ENCODE data around the gene LIMS2.
A peak's percentile ranks its signal among the peaks of the same experiment; 100 is the strongest.

LIMS2 gene

DNA sequence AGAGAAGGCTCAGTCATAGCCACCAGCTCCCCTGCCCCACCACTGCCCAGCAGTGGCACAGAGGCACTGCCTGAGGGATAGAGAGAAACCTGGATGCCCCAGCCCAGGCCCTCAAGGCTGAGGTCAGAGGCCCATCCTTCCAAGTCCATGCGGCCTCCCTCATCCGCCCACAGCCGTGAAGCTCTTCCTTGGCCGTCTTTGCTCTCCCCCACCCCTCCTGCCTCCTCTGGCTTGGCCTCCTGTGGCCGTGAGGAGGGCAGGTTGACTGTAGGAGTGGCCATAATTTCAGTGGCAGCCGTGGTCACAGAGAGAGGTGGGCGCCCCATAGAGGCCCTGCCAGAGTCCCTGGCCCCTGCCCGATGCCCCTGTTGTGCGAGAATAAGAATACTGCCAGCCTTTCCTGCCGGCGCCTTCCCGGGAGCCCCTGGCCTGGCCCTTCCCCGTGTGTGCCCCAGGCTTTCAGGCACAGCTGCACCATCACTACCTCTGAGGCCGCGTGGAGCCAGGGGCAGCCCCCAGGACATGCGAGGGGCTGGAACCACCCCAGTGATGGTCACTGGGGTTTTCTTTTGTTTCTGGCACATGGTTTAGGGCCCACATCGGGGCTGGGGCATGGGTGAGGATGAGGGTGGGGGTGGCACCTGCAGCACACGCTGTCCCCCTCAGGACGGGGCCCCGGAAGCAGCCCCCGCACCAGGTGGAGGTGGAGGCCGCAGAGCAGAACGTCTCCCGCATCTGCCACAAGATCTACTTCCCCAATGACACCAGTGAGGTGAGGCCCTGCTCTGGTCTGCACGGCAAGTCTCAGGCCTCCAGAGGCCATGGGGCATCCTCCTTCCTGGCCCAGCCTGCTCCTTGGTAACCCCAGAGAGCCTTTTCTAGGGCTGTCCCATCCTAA is 42.5 kb downstream of the LIMS2 start:
- peak; percentile 30 to 39 for ATAC-seq

DNA sequence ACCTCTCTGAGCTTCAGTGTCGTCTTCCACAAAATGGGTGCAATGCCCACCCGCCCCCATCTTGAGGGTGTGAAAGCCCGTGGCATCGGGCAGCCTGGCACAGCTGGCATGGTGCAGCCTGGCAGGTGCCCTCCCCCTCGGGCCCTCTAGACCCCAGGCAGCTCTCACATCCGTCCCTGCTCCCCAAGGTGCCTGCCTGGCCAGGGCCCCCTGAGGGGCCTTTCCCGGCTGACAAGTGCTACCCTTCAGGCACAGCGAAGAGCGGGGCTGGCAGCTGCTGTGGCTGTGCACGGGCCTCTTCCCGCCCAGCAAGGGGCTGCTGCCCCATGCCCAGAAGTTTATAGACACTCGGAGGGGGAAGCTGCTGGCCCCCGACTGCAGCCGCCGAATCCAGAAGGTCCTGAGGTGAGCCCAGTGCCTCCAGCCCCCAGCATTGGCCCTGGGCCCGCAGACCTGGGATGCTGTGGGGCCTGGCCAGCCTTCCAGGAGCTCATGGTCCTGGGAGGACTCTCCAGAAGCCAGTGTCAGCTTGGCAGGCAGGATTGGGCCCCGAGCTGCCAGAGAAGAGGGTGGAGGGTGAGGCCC is 43.2 kb downstream of the LIMS2 start:
- no peak for ATAC-seq

DNA sequence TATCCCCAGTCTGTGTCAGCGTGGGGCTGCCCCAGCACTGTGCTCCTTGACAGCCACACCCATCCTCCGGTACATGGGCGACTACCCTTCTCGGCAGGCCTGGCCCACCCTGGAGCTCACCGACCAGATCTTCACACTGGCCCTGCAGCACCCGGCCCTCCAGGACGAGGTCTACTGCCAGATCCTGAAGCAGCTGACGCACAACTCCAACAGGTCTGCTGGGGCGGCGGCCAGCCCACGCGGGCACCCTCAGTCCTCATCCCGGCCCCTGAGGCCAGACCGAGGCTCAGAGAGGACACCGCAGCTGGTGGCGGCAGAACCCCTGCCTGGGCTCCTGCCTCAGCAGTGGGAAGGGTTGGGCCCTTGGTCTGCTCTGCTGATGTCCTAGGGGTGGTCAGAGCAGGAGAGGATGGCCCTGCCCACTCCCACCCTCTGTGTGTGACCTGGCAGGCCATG is 43.8 kb downstream of the LIMS2 start:
- ATAC-seq: no peak

DNA sequence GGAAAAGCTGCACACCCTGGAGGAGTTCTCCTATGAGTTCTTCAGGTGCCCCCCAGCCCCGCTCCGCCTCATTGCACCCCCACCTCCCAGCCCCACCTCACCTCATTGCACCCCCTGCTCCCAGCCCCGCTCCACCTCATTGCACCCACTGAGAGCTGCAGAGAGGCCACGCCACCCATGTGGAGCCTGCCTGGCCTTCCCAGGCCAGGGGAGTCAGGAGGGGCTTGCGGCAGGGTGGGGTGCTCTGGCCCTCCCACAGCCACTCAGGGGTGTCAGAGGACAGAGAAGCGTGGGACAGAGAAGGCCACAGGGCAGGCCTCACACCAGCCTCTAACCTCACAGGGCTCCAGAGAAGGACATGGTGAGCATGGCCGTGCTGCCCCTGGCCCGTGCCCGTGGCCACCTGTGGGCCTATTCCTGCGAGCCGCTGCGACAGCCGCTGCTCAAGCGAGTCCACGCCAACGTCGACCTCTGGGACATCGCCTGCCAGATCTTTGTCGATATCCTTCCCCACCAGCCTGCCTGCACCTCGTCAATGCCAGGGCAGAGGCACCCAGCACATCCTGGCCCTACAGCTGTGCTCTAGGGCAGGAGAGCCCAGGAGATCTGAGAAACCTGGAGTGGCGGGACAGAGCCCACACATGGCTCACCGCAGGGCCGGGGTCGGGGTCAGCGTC is 44.3 kb downstream of the LIMS2 start:
- no peak for ATAC-seq

DNA sequence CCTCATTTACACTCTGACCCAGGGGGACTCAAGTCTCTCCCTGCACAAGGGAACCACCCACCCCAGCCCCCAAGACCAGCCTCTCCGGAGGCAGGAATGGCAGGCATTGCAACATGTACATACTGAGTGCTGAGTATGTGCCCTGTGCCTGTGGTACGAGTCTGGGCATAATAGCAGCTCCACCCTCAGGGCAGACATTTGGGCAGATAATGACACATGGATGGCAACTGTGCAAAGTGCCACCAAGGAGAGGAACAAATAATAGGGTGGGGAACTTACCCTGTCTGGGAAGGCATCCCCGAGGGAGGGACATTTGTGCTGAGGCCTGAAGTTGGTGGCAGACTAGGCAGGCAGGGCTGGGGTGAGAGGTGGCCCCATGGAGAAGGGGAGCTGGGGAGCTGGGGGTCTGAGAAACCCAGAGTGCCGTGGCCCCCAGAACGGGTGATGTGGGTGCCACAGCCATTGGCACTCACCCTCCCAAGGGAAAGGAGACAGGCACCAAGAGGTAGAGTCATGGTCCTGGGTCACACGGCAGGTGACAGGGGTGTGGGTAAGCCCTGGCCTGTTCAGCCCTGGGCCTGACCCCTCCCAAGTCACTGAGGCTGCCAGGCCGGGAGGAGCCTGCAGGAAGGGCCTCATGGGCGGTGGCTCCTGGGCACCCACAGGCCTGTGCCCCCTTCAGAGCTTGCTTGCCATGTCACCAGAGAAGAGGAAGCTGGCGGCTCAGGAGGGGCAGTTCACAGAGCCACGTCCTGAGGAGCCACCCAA is 45.0 kb downstream of the LIMS2 start:
- no peak for ATAC-seq

DNA sequence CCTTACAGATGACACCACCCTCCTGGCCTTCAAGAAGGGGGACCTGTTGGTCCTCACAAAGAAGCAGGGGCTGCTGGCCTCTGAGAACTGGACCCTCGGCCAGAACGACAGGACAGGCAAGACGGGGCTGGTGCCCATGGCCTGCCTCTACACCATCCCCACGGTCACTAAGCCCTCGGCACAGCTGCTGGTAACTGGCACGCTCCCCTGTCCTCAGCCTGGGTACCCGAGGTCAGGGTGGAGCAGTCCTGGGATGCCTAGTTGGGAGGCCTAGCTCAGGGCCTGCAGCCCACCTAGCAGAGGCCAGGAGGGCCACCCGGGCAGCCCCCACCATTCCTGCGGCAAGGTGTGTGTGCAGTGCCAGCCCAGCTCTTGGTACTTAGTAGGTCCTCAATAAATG is 45.7 kb downstream of the LIMS2 start:
- ATAC-seq: no peak

DNA sequence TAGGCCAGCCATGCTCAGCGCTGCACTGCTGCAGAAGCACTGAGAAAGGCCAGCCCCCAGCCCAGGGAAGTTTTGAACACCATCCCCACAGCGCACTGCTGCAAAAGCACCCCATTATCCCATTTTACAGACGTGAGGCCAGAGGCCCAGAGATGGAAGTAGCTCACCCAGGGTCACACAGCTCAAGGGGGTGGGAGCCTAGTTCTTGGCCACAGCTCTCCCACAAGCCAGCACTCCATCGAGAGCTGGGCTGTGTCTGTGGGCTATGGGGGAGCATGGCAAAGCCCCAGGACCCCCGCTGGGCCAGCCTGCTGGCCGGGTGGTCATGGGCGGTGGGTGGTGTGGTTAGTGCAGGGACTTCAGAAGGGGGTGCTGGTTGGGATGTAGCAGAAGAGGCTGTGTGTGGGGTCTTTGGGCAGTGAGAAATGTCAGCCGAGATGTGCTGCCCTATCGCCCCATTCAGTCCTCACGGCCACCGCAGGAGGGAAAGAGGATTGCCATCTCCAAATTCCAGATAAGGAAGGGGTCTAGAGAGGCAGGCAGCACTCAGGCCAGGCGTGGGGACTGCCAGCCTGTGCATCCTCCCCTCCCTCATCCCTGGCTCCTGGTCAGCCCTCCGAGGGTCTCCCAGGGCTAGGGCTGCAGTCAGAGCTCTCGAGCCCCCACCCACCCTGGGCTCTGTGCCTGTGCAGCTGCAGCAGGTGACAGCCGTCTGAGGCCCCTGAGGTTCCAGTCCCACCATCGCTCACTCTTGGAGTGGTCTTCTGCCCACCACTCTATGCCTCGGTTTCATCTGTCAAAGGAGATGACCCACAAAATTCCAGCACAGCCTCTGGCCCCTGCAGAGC is 46.3 kb downstream of the LIMS2 start:
- ATAC-seq: no peak

DNA sequence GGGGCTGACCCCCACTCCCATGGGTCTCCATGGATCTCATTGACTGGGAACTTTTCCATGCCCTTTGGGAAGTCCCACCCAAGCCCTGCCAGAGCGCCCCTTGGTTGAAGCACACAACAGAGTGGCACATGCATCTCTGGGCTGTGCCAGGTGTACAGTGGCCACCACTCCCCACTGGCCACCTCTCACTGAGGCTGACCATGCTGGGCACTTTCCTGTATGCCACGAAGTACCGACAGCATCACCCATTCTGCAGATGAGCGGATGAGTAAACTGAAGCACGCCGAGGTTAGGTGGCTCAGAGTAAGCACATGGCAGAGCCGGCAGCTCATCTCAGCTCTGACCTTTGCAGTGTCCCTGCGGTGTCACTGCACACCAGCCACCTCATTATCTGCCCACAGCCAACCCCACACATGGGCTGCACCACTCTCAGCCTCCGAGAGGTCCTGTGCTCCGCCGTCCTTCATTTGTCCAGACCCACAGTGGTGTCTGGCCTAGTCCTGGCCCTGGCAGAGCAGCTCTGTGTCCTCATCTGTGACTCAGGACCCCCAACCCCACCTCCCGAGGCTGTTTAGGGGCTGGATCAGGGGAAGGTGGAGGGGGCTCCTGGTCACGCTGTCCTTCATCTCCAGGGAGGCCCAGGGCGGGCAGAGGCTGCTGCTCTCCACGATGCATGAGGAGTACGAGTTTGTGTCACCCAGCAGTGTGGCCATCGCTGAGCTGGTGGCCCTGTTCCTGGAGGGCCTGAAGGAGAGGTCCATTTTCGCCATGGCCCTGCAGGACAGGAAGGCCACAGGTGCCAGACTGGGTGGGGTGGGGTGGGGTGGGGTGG is 47.4 kb downstream of the LIMS2 start:
- no peak for ATAC-seq

DNA sequence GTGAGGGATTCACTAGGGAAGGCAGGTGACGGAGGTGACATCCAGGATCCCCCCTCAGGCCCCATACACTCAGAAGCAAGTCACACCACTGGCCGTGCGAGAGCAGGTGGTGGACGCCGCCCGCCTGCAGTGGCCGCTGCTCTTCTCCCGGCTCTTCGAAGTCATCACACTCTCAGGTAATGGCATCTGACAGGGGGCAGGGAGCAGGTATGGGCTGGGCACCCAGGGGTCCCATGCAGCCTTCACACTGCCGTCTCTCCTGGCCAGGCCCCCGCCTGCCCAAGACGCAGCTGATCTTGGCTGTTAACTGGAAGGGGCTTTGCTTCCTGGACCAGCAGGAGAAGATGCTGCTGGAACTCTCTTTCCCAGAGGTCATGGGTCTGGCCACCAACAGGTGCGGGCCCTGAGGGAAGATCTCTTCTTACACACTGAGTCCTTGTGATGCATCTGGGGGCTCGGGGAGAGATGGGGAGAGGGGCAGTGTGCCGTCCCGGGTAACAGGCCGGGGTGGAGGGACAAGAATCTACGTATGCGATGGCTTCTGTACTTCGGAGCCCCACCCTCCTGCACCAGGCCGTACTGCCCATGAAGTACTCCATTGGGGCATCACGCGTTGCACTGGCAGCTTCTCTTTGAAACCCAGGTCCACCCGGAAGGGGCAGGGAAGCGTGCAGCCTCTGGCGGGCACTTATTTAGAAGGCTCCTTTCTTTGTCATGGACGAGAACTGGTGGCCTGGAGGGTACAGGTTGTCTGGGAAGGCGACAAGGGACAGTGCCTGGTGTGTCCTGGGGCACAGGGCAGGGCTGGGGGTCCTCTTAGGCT is 48.2 kb downstream of the LIMS2 start:
- ATAC-seq: no peak

DNA sequence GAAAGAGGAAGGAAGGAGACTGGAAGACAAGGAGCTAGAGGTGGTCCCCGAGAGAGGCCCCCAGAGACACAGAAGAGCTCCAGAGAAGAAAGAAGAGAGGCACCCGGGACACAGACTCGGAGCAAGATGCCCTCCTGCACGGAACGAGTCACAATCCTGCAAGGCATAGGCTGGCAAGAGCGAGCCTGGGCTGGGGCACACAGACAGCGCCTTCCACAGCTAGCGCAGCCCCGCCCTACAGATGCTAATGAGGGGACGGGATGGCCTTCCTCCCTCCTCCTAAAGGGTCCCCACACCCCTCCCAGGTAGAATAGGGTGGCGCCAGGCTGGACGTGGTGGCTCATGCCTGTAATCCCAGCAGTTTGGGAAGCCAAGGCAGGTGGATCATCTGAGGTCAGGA is 49.2 kb downstream of the LIMS2 start:
- no peak for ATAC-seq

DNA sequence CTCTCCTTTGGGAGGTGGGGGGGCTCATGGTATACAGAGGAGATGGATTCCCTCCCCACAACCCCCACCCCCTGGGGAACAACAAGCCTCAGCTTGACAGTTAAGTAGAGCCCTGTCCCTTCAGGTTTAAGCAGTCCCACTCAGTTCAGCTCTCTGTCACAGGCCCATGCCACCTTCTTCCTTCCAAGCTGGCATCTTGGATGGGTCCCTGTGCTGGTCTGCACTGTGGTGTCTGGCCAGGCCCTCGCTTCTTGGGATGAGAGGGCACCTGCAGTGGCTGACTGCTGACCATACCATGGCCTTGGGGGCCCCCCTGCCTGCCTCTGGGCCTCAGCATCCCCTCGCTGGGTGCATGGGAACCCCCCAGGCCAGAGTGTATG is 49.8 kb downstream of the LIMS2 start:
- no peak for ATAC-seq

DNA sequence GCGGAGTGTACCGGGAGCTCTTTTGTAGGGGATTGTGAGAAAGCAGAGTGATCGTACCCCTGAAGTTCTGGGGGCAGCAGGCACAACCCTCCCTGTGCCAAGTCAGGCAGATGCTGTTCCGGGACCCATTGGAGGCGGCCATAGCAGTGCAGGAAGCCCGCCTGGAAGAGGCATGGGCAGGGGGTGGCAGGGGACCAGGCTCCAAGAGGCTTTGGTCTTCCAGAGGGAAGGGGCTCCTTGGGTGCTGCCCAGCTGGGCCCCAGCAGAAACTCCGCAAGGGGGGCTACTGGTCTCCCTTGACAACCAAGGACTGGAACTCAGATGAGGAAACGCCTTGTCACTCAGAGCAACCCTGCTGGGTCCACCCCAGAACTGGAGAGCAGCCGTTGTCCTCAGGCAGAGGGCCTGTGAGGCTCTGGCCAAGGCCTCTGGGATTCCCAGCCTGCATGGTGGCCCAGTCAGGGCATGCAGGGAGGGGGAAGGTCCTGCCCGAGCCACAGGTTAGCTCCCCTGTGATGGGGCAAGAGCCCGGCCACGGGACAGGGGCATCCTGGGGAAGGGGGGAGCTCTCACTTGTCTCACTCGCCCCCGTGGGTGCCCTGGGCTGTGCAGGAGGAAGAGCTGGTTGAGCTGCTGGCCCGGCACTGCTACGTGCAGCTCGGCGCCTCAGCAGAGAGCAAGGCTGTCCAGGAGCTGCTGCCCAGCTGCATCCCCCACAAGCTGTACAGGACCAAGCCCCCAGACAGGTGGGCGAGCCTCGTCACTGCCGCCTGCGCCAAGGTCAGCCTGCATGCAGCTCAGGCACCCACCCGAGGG is 50.4 kb downstream of the LIMS2 start:
- no peak for ATAC-seq

DNA sequence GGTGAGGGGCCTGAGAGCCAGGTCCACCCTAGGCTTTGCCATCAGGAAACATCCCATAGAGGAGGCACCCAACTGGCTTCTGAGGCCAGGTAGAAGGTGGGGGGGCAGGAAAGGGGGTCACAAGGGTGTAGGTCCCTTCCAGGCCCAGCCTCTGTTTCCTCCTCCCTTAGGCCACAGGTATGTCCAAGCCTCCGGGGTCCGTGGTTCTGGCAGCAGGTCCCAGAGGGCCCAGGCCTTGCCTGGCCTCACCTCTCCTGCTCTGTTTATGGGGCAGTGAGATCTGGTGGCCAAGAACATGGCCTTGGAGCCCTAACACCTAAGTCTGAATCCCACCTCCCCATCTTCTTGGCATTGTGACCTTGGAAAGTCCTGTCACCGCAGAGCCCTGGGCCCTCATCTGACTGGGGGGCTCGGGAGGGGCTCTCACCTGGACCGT is 51.0 kb downstream of the LIMS2 start:
- no peak for ATAC-seq

DNA sequence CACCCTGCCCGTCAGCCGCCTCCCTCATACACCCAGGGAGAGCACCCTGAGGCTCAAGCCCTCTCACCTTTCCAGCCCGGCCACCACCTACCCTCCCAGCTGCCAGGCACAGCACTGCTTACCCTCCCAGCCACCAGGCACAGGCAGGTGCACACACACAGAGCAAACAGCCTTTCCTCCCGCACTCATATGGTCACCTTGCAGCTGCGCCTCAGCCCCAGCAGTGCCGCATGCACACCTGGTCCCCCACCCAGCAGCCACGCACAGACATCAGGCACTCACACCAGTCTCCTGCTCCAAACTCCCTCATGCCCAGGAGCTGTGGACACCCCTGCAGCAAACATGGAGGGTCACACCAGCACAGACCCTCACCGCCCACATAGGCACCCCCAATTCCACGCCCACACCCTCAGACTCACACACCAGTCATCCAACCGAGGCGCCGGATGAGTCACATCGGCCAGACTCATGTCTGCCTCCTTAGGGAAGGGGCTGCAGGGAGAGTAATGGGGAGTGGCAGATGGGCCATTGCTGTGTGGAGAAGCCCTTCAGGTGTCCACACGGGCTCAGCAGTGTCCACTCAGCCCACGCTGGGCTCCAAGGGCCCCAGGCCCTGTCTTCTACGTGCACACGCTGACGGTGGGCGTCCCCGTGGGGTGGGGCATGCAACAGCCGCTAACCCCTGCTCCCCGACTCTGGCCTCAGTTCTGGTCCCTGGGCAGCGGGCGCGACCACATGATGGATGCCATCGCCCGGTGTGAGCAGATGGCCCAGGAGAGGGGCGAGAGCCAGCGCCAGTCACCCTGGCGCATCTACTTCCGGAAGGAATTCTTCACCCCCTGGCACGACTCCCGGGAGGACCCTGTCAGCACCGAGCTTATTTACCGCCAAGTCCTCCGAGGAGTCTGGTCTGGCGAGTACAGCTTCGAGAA is 51.7 kb downstream of the LIMS2 start:
- ATAC-seq: no peak

DNA sequence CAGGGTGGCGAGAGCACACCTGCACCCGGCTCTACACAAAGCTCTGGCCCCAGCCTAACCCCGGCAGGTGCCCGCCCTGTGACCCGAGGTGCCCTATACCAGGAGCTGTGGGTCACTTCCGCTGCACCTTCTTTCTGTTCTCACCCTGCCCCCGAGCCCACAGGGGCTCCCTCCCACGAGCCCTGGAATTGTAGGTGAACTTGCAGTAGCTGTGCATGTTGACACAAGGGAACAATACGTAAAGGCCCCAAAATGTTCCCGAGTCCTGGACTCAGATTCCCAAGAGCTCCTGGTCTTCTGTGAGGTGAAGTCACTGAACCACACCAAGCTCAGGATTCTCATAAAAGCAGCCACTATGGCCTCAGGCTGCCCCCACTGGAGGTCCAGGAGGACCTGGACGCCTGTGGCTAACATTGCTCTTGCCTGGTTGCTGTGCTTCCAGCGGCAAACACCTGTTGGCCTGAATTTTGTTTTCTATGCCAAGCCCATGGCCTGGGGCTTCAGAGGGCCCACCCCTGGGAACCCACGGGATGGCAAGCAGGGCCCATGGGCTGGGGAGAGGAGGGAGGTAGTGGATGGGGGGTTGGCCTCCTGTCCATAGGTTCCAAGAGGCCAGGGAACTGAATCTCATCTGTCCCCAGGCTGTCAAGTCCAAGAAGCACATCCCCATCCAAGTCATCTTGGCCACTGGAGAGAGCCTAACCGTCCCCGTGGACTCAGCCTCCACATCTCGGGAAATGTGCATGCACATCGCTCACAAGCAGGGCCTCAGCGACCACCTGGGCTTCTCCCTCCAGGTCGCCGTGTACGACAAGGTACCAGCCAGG is 52.6 kb downstream of the LIMS2 start:
- ATAC-seq: no peak

DNA sequence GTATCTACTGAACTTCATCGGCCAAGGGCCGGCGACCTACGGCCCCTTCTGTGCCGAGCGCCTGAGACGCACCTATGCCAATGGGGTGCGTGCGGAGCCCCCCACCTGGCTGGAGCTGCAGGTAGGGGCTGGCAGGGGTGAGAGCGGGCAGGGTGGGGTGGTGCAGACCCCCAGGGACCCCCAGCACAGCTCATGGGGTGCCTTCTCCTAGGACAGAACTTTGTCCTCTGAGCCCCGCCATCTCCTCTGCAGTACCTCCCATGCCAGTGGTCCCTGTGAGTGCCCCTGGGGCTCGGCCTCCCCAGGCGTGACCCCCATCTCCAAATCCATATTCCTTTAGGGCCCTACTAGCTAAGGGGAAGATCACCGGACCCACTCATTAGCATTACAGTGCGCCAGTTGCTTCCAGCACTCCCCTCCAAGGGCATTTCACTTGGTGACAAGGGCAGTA is 53.3 kb downstream of the LIMS2 start:
- ATAC-seq: no peak

DNA sequence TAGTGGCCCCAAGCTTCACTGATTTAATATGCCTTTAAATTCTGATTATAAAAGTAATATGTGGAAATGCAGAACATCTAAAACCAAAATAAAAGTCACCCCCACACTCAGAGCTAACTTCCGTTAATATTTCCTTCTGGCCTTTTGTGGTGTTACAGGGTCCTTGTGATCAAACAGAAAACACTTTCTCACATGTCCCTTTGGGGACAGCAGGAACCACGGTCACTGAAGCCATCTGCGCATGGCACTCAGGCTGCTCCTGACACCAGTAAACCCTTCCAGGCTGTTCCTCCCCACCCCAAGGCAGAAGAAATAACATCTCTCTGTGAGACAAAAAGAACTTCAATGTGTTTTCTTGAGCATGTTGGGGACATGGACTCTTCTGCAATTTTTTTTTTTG is 54.5 kb downstream of the LIMS2 start:
- ATAC-seq: no peak

All from activated CD4-positive, CD25-positive, alpha-beta regulatory T cell treated with anti-CD3 and anti-CD28 coated beads, Interleukin-2, amount 50 U/mL, for 24 hours (primary cell).